Measurements from ENCODE around the gene SMAD3.

- no peak for TF ChIP-seq YY1 (IDR thresholded peaks at IDR 0.05; ENCODE audit: insufficient read depth, insufficient read length)
- TF ChIP-seq SUZ12 (IDR thresholded peaks at IDR 0.05; ENCODE audit: extremely low read depth, insufficient read depth, insufficient read length), result no peak
- TF ChIP-seq ZNF274 (IDR thresholded peaks at IDR 0.05; ENCODE audit: low read depth, low read length), result no peak
Observed at GRCh38 chr15:67070150-67070549, 4.7 kb downstream of the SMAD3 start.
